IMR-90 (cell line): ENCODE results near the gene TTC7B. TPM values are rescaled to one million over a fixed set of nuclear protein-coding genes. Genes with fewer than 3 reads are reported as not detected.

Experiments used
- ATAC-seq: fragments of 200-7000 bp; cut with Tn5 transposase; 2 replicates; pipeline ENCODE4 v1.9.1; 2020; ENCODE audit warnings: low read depth, mild to moderate bottlenecking, moderate library complexity
- BruUV-seq: library from RNA; stranded (reverse); fragments of 400-500 nt; replicated peaks from 2 replicates; lab custom pipeline; 2021; lab: Mats Ljungman, UMichigan
- CTCF ChIA-PET: fragments of 300-600 bp; formaldehyde crosslinking; extraction: SDS; loops from one replicate; lab custom pipeline; 2021; ENCODE audit warnings: antibody characterized with exemption; lab: Yijun Ruan, JAX
- POLR2A ChIA-PET: fragments of 300-600 bp; sonication (Branson Sonifier 250); formaldehyde crosslinking; loops from one replicate; lab custom pipeline; 2022; ENCODE audit warnings: antibody characterized with exemption; ENCODE audit not compliant: unreplicated experiment; lab: Charles Lee
- DNase-seq: peaks from one replicate; pipeline ENCODE4 v3.0.0; 2013
- H2AFZ ChIP-seq: replicated peaks from 2 replicates; pipeline ENCODE3; 2013; ENCODE audit warnings: low read length, mild to moderate bottlenecking; ENCODE audit not compliant: poor library complexity
- H2AK5ac ChIP-seq: 2 replicates; pipeline ENCODE4 v1.6.1; 2013; ENCODE audit warnings: low read depth, low read length, inconsistent platforms
- H2AK9ac ChIP-seq: replicated peaks from 2 replicates; pipeline ENCODE3; 2013; ENCODE audit warnings: mild to moderate bottlenecking, low read depth, low read length, moderate library complexity; ENCODE audit not compliant: poor library complexity
- H2BK120ac ChIP-seq: 2 replicates; pipeline ENCODE4 v1.6.1; 2013; ENCODE audit warnings: low read depth, low read length, inconsistent platforms
- H2BK15ac ChIP-seq: 3 replicates; pipeline ENCODE4 v1.6.1; 2013; ENCODE audit warnings: low read depth, low read length, inconsistent platforms
- H2BK20ac ChIP-seq: 2 replicates; pipeline ENCODE4 v1.6.1; 2013; ENCODE audit warnings: low read depth, mild to moderate bottlenecking, inconsistent platforms, low read length, moderate library complexity
- H2BK5ac ChIP-seq: 2 replicates; pipeline ENCODE4 v1.6.1; 2013; ENCODE audit warnings: mild to moderate bottlenecking, low read depth, low read length, inconsistent platforms; ENCODE audit not compliant: poor library complexity, severe bottlenecking
- H3K14ac ChIP-seq: replicated peaks from 2 replicates; pipeline ENCODE4 v1.6.1; 2013; ENCODE audit warnings: low read depth, low read length, inconsistent platforms
- H3K18ac ChIP-seq: 2 replicates; pipeline ENCODE4 v1.6.1; 2013; ENCODE audit warnings: low read depth, low read length, control low read depth
- H3K23ac ChIP-seq: 2 replicates; pipeline ENCODE4 v1.6.1; 2013; ENCODE audit warnings: low read depth, low read length, inconsistent platforms
- H3K27ac ChIP-seq: 2 replicates; pipeline ENCODE4 v1.5.1; 2013; ENCODE audit warnings: mild to moderate bottlenecking, control low read depth, low read length; ENCODE audit not compliant: insufficient read depth
- H3K27me3 ChIP-seq: 2 replicates; pipeline ENCODE4 v1.6.1; 2013; ENCODE audit warnings: low read length; ENCODE audit not compliant: control insufficient read depth, insufficient read depth
- H3K36me3 ChIP-seq: 2 replicates; pipeline ENCODE4 v1.6.1; 2013; ENCODE audit warnings: low read length, mixed read lengths; ENCODE audit not compliant: control insufficient read depth, insufficient read depth
- H3K4ac ChIP-seq: 2 replicates; pipeline ENCODE4 v1.6.1; 2013; ENCODE audit warnings: low read depth, low read length, inconsistent platforms
- H3K4me1 ChIP-seq: 2 replicates; pipeline ENCODE4 v1.6.1; 2013; ENCODE audit warnings: low read length, mixed read lengths; ENCODE audit not compliant: control insufficient read depth, insufficient read depth
- H3K4me2 ChIP-seq: 2 replicates; pipeline ENCODE4 v1.6.1; 2013; ENCODE audit warnings: low read depth, mild to moderate bottlenecking, control low read depth, low read length, moderate library complexity
- H3K4me3 ChIP-seq: 2 replicates; pipeline ENCODE4 v1.5.1; 2013; ENCODE audit warnings: low read depth, mild to moderate bottlenecking, control low read depth, low read length, moderate library complexity; ENCODE audit not compliant: insufficient read depth
- H3K56ac ChIP-seq: 2 replicates; pipeline ENCODE4 v1.6.1; 2013; ENCODE audit warnings: low read length, inconsistent platforms; ENCODE audit not compliant: insufficient read depth; ENCODE audit errors: extremely low read depth
- H3K79me1 ChIP-seq, 2 experiments: 2 replicates each; pipeline ENCODE4 v1.6.1; 2013; ENCODE audit warnings: low read length in 2 of 2, inconsistent platforms in 1 of 2, low read depth in 1 of 2
- H3K9ac ChIP-seq: 2 replicates; pipeline ENCODE4 v1.6.1; 2013; ENCODE audit warnings: low read depth, low read length, control low read depth
- H3K9me1 ChIP-seq: 2 replicates; pipeline ENCODE4 v1.6.1; 2013; ENCODE audit warnings: low read length, inconsistent platforms; ENCODE audit not compliant: insufficient read depth
- H3K9me3 ChIP-seq: 2 replicates; pipeline ENCODE4 v1.6.1; 2013; ENCODE audit warnings: low read length; ENCODE audit not compliant: control insufficient read depth, insufficient read depth
- H4K20me1 ChIP-seq: 2 replicates; pipeline ENCODE4 v1.6.1; 2013; ENCODE audit warnings: low read length, inconsistent platforms; ENCODE audit not compliant: insufficient read depth
- H4K5ac ChIP-seq: 2 replicates; pipeline ENCODE4 v1.6.1; 2013; ENCODE audit warnings: mild to moderate bottlenecking, low read depth, low read length, control low read depth
- H4K8ac ChIP-seq, 2 experiments: 2 replicates each; pipeline ENCODE4 v1.6.1; 2013; ENCODE audit warnings: low read depth in 2 of 2, low read length in 2 of 2, control low read depth in 1 of 2, inconsistent platforms in 1 of 2
- H4K91ac ChIP-seq: 2 replicates; pipeline ENCODE4 v1.6.1; 2013; ENCODE audit warnings: low read depth, low read length, inconsistent platforms; ENCODE audit not compliant: insufficient read depth
- BHLHE40 ChIP-seq: fragments of 150-350 bp; IDR thresholded peaks from 2 replicates; pipeline ENCODE4 v1.6.1; 2016; ENCODE audit warnings: mild to moderate bottlenecking, low read depth, low read length
- CEBPB ChIP-seq: IDR thresholded peaks from 2 replicates; pipeline ENCODE4 v1.6.1; 2012; ENCODE audit warnings: low read depth, low read length, improper control_type of control experiment
- CHD1 ChIP-seq: IDR thresholded peaks from 2 replicates; pipeline ENCODE4 v1.6.1; 2012; ENCODE audit warnings: low read depth, low read length, improper control_type of control experiment
- FOS ChIP-seq: fragments of 150-350 bp; IDR thresholded peaks from 2 replicates; pipeline ENCODE4 v1.6.1; 2016; ENCODE audit warnings: low read depth, low read length
- MAFK ChIP-seq: IDR thresholded peaks from 2 replicates; pipeline ENCODE4 v1.6.1; 2012; ENCODE audit warnings: low read depth, low read length, improper control_type of control experiment
- MAZ ChIP-seq: IDR thresholded peaks from 2 replicates; pipeline ENCODE4 v1.6.1; 2012; ENCODE audit warnings: low read depth, mild to moderate bottlenecking, low read length, improper control_type of control experiment, moderate library complexity, borderline replicate concordance
- MXI1 ChIP-seq: IDR thresholded peaks from 2 replicates; pipeline ENCODE4 v1.6.1; 2012; ENCODE audit warnings: low read depth, mild to moderate bottlenecking, low read length, moderate library complexity, borderline replicate concordance
- NFE2L2 ChIP-seq: fragments of 150-350 bp; IDR thresholded peaks from 2 replicates; pipeline ENCODE4 v1.6.1; 2016; ENCODE audit warnings: low read depth, mild to moderate bottlenecking, low read length
- POLR2A ChIP-seq: IDR thresholded peaks from 2 replicates; pipeline ENCODE4 v1.6.1; 2012; ENCODE audit warnings: mild to moderate bottlenecking, low read depth, low read length
- RAD21 ChIP-seq: IDR thresholded peaks from 2 replicates; pipeline ENCODE4 v1.6.1; 2012; ENCODE audit warnings: low read length, improper control_type of control experiment
- RCOR1 ChIP-seq: IDR thresholded peaks from 2 replicates; pipeline ENCODE4 v1.6.1; 2012; ENCODE audit warnings: mild to moderate bottlenecking, low read length, improper control_type of control experiment; ENCODE audit not compliant: insufficient replicate concordance
- RFX5 ChIP-seq: IDR thresholded peaks from 2 replicates; pipeline ENCODE4 v1.8.0; 2012; ENCODE audit warnings: low read depth, mild to moderate bottlenecking, low read length, moderate library complexity
- SMC3 ChIP-seq: fragments of 150-350 bp; IDR thresholded peaks from 2 replicates; pipeline ENCODE4 v1.6.1; 2016; ENCODE audit warnings: low read depth, mild to moderate bottlenecking, antibody characterized with exemption, low read length, moderate library complexity
- USF2 ChIP-seq: fragments of 150-350 bp; IDR thresholded peaks from 2 replicates; pipeline ENCODE4 v1.6.1; 2017; ENCODE audit warnings: mild to moderate bottlenecking, antibody characterized with exemption, low read length, low read depth
- WGBS, 2 experiments: methylation state at CpG; one replicate each; pipeline versions ENCODE4 v1.1.5 to v1.1.7; 2013; ENCODE audit warnings: missing lambda C conversion rate in 2 of 2; ENCODE audit not compliant: insufficient read length in 1 of 2; ENCODE audit errors: extremely low coverage in 2 of 2; 5-methylcytosine and 5-hydroxymethylcytosine counted together
- dilution Hi-C: fragments of 300-500 bp; cut with HindIII; formaldehyde crosslinking; loops from one replicate; pipeline ENCODE4 v1.14.3; 2018; ENCODE audit warnings: low sequenced_read_pairs; ENCODE audit not compliant: unreplicated experiment
- in situ Hi-C: fragments of 300-500 bp; cut with MboI; formaldehyde crosslinking; loops from 3 replicates; pipeline ENCODE4 v1.14.3; 2019; ENCODE audit warnings: low sequenced_read_pairs, inconsistent platforms, mixed read lengths
- intact Hi-C: fragments of 100-400 bp; cut with micrococcal nuclease; formaldehyde crosslinking; loops from 2 replicates; pipeline ENCODE4 v1.10.0; 2022
- polyA plus RNA-seq, 3 experiments: library from polyadenylated mRNA; depleted of rRNA; stranded (reverse); fragments of >200 nt; gene quantifications; 2 replicates each; pipeline ENCODE4 v1.2.3, GENCODE V29; 2012; ENCODE audit warnings: low replicate concordance in 1 of 3
- total RNA-seq: library from RNA; depleted of rRNA; stranded (reverse); fragments of >200 nt; gene quantifications from 2 replicates; pipeline ENCODE4 v1.2.3, GENCODE V29; 2012
- TF ChIP-seq, protein P1 (sequence below): conservative IDR thresholded peaks from 2 replicates; pipeline ENCODE4 v1.5.1; 2012; ENCODE audit warnings: mild to moderate bottlenecking, low read depth, low read length, improper control_type of control experiment

The TTC7B gene
- total and polyA plus RNA-seq, 2 of the 4 experiments (the other 2 are of a cell fraction) = 18.1 to 35.3 TPM

- Histone ChIP-seq H3K27ac (no peak overlapping the region), H2BK120ac (no peak overlapping the region), H2AFZ (no peak overlapping the region), H3K36me3 (no peaks in the 10 kb centered on the region), H4K20me1 (no peaks in the 10 kb centered on the region; the same call in 1 of the 2 replicates), H3K27me3 (peaks cover 12% of the 10 kb centered on the region; the same call in 1 of the 2 replicates), H3K18ac (no peak overlapping the region), H3K4me2 (no peak overlapping the region), H3K4ac (no peak overlapping the region), H3K4me3 (no peak overlapping the region), H2AK9ac (peak overlapping the region; percentile 45), H3K4me1 (peaks cover 3% of the 10 kb centered on the region), H3K23ac (no peak overlapping the region), H3K14ac (no peak overlapping the region), H3K9me3 (no peaks in the 10 kb centered on the region; the same call in 1 of the 2 replicates), H3K9me1 (peaks cover 5% of the 10 kb centered on the region), H3K9ac (no peak overlapping the region), H3K56ac (no peak overlapping the region), H3K79me1 (no peaks in the 10 kb centered on the region), H4K5ac (no peak overlapping the region), H2BK5ac (no peak overlapping the region), H4K8ac (no peak overlapping the region), H2AK5ac (no peak overlapping the region), H4K91ac (no peak overlapping the region), H2BK20ac (no peak overlapping the region), H2BK15ac (no peak overlapping the region)
- dilution Hi-C loops = no loop called here
- BruUV-seq = no TSS peak
- CTCF ChIA-PET = no interaction called here
- in situ Hi-C loops = no loop called here
- DNase-seq = no peak
- WGBS, 2 experiments = 55% methylated on average over 7 of the region's 16 CpGs; no CpG with 5 or more reads in 1 of the 2 experiments
- POLR2A ChIA-PET = no interaction called here
- no peak for ATAC-seq
- intact Hi-C loops = loop anchor here (10.0 kb wide), 1 partner anchor 173 kb away; no protein-coding TSS in a partner anchor
- no peak for TF ChIP-seq POLR2A
- no peak for TF ChIP-seq CHD1
- TF ChIP-seq CEBPB = no peak
- no peak for TF ChIP-seq RAD21
- no peak for TF ChIP-seq MAZ
- no peak for TF ChIP-seq BHLHE40
- no peak for TF ChIP-seq RCOR1
- TF ChIP-seq MXI1 = no peak
- no peak for TF ChIP-seq SMC3
- TF ChIP-seq, protein P1, sequence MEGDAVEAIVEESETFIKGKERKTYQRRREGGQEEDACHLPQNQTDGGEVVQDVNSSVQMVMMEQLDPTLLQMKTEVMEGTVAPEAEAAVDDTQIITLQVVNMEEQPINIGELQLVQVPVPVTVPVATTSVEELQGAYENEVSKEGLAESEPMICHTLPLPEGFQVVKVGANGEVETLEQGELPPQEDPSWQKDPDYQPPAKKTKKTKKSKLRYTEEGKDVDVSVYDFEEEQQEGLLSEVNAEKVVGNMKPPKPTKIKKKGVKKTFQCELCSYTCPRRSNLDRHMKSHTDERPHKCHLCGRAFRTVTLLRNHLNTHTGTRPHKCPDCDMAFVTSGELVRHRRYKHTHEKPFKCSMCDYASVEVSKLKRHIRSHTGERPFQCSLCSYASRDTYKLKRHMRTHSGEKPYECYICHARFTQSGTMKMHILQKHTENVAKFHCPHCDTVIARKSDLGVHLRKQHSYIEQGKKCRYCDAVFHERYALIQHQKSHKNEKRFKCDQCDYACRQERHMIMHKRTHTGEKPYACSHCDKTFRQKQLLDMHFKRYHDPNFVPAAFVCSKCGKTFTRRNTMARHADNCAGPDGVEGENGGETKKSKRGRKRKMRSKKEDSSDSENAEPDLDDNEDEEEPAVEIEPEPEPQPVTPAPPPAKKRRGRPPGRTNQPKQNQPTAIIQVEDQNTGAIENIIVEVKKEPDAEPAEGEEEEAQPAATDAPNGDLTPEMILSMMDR = no peak
- no peak for TF ChIP-seq NFE2L2
- TF ChIP-seq FOS = no peak
- no peak for TF ChIP-seq MAFK
- no peak for TF ChIP-seq RFX5
- no peak for TF ChIP-seq USF2
These were observed 294.9 kb downstream of the TTC7B start for GRCh38 chr14:90521084-90521929.
